HG03025 (cell line): ENCODE data around the gene CCDC124.
"Not testable (repeated sequence)": the region's sequence is repeated elsewhere in the genome, so short reads cannot be mapped to it uniquely, and the experiment has no call there.

Source experiments
- ATAC-seq: cut with Tn5 transposase; IDR thresholded peaks from one replicate; pipeline ENCODE4 v1.9.1; 2021; ENCODE audit warnings: mild to moderate bottlenecking, moderate library complexity; ENCODE audit not compliant: unreplicated experiment, low FRiP score

CCDC124 gene, protein sequence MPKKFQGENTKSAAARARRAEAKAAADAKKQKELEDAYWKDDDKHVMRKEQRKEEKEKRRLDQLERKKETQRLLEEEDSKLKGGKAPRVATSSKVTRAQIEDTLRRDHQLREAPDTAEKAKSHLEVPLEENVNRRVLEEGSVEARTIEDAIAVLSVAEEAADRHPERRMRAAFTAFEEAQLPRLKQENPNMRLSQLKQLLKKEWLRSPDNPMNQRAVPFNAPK

DNA sequence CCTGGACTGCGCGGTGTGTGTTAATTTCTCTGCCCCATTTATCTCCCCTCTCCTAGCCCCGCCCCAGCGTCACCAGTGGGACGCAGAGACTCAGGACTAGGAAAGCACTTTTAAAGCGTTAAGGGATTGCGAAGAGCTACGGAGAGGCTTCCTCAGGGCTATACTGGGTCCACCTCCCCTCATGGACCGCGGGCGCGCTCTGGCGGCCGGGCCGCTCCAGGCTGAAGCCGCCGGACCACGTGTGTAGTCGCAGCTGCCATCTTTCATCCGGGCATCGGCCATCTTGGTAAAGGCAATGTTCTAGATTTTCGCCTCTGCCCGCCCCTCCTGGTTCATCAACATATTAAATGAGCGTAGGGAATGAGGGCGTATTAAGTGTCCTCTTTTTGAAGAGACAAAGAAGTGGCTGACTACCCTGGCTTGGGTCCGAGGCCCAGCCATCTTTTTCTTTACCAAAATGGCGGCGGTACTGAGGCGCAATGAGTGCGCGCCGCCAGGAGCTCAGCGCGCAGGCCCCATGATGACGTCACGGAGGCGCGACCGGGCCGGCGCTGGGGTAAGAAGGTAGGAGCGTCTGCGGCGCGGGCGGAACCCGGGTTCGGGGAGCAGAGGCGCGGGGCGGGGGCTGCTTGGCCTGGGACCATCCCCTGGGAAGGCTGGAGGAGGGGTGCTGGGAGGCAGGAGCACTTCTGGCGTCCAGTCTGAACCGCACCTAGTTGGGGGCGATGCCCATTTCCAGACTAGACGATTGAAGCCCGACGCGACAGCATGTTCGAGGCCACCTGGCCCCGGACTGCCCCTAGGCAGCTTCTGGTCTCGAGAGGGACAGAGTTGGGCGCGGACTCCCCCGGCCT is at the start of gene CCDC124:
TSS of gene CCDC124 (plus strand) at position 531 of the 854 bp plus-strand sequence. CDS start 3,406 bp downstream, outside the sequence.
- ATAC-seq: peak; percentile 85

DNA sequence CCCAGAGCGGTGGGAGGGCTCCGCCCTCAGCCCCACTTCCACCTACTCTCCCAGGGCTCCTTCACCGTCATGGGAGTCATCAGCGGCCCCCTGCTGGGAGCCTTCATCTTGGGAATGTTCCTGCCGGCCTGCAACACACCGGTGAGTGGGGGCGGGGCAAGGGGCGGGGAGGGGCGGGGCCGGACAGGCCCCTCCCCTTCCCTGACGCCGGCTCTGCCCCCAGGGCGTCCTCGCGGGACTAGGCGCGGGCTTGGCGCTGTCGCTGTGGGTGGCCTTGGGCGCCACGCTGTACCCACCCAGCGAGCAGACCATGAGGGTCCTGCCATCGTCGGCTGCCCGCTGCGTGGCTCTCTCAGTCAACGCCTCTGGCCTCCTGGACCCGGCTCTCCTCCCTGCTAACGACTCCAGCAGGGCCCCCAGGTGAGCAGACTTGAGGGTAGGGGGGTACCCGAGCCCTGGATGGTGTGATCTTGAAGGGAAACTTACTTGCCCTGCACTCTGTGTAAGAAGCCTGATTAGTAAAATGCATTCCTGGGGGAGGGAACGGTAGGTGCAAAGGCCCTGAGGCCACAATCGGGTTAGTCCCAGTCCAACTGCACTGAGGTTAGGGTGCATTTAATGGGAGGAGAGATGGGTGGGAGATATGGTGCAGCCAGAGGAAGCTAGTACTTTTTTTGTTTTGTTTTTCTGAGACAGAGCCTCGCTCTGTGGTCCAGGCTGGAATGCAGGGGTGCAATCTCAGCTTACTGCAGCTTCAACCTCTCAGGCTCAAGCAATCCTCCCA is 49.0 kb upstream of the CCDC124 start:
- ATAC-seq: no peak

DNA sequence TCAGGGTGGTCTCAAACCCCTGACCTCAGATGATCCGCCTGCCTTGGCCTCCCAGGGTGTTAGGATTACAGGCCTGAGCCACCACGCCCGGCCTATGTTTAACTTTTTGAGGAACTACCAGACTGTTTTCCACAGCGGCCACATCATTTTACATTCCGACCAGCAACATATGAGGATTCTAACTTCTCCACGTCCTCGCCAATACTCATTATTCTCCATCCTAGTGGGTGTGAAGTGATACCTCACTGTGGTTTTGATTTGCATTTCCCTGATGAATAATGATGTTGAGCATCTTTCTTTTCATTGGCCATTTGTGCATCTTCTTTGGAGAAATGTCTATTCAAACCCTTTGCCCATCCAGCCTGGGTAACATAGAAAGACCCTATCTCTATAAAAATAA is 46.3 kb upstream of the CCDC124 start:
- no peak for ATAC-seq

DNA sequence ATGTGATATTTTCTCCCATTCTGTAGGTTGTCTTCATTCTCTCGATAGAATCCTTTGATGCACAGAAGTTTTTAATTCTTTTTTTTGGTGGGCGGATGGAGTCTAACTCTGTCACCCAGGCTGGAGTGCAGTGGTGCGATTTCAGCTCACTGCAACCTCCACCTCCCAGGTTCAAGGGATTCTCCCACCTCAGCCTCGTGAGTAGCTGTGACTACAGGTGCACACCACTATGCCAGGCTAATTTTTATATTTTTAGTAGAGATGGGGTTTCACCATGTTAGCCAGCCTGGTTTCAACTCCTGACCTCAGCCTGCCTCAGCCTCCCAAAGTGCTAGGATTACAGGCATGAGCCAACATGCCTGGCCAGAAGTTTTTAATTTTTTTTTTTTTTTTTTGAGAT is 45.6 kb upstream of the CCDC124 start:
- ATAC-seq: not testable (repeated sequence)

DNA sequence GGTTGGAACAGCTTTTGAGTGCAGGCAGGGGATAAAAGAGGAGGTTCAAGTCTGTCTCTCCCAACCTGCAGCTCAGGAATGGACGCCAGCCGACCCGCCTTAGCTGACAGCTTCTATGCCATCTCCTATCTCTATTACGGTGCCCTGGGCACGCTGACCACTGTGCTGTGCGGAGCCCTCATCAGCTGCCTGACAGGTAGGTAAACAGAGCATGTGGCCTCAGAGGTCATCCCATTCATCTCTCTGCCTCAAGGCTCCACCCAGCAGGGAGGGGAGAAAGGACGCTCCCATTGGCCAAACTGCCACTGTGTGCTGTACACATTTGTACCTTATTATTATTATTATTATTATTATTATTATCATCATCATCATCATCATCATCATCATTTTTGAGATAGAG is 44.6 kb upstream of the CCDC124 start:
- ATAC-seq: no peak

DNA sequence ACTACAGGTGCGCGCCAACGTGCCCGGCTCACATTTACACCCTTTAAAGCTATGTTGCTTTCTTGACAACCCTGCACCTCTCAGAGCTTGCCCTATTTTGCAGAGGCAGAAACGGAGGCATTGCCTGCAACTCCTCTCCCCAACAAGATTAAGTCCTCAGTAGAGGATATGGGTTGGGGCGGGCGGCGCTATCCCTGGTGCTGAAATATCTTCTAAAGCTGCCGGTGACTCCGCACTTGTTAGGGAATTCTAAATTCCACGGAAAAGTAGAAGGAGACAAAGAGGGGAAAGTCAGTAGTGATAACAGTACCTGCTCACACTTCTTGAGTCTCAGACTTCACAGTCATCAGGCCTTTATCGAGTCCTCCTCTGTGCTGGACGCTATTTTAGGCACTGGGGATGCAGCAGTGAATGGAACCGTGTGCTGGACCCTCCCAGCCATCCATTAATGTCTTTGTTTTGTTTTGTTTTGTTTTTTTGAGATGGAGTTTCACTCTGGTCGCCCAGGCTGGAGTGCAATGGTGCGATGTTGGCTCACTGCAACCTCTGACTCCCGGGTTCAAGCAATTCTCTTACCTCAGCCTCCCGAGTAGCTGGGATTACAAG is 43.1 kb upstream of the CCDC124 start:
- no peak for ATAC-seq

DNA sequence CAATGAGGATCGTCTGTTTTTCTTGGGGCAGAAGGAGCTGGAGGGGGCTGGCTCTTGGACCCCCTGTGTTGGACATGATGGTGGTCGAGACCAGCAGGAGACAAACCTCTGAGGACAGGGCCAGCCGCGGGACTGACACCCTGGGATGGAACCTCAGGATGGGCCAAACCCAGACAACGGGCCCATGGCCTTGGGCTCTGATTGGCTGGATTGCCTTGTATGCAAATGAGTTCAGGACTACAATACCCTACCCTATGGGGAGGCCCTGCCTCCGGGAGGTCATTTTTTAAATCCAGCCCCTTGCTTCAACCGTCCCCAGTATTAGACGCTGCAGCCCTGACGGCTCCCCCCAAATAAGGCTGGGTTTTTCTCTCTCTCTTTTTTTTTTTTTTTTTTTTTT is 39.0 kb upstream of the CCDC124 start:
- no peak for ATAC-seq

DNA sequence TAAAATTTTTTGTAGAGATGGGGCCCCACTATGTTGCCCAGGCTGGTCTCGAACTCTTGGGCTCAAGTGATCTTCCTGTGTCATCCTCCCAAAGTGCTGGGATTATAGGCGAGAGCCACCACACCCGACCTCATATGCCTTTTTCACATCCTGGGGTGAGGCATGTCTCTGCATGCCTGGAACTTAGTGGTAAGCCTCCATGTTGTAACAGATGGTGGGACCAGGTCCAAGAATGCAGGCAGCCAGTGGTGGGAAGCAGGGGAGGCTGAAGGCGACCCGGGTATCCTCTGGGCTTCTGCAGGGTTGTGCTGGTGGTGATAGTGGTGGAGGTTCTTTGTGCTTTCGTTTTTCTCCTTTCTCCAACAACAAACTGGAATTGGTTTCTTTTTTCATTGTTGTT is 30.1 kb upstream of the CCDC124 start:
- ATAC-seq: no peak

DNA sequence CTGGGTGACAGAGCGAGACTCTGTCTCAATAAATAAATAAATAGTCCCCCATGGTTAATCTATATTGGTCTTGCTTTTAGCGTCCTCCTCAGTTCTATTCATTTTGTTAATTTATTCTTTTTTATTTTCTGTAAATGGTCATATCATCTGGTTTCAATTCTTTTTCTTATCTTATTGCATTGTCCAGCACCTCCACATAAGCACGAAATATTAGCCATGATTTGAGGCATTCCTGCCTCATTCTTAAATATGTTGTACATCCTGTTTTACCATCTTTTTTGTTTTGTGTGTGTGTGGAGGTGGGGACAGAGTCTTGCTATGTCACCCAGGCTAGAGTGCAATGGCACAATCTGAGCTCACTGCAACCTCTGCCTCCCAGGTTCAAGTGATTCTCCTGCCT is 24.6 kb upstream of the CCDC124 start:
- ATAC-seq: no peak

DNA sequence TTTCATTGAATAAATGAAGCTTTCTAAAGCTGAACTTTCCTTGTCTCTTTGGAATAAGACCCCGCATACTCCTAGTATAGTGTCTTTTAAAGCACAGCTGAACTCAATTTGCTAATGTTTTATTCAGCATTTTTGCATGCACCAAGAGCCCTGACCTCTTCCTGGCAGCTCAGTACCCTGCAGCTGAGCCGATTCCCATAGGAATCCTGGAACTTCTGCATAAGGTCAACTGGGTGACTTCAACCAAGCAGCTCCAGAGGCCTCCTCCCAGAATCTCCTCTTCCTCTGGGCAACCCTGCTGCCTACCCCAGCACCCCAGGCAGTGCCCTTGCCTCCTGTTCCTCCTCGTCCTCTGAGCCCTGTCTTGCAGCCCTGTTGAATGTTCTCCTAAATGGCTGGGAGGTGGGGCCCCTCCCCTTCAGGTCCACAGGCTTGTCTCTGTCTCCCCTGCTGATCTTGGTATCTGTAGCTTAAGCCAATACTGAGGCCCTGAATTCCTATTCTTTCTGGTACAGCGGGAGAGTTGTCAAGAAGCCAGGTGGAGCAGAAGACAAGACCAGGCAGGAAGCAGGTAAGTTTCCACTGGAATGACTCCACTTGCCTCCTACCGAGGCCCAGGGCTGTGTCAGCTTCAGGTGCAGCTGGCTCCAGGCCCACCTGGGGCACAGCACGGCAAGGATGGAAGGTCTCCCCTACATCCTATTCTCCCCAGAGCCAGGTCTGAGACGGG is 23.6 kb upstream of the CCDC124 start:
- ATAC-seq: no peak

DNA sequence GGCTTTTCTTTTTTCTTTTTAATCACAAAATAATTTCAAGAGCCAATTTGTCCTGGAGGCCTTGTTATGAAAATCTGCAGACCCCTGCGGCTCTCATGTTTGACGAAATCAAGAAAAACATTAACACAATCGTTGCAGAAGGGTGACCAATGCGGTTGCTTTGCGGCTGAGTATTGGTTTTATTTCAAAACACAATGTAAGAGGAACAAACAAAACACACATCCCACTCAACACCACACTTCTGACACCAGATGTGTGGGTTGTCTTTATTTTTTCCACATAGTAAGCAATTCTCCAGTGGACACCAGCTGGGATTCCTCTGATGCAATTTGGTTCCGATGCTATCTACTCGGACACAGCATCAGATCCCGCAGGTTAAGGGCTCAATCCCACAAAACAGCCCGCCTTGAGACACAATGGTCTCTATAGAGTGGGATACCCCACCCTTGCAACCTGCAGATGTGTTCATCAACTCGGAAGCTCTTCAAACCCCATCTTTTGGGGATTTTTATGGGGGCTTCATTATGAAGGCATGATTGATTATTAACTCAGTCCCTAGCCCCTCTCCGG is 21.9 kb upstream of the CCDC124 start:
- no peak for ATAC-seq

DNA sequence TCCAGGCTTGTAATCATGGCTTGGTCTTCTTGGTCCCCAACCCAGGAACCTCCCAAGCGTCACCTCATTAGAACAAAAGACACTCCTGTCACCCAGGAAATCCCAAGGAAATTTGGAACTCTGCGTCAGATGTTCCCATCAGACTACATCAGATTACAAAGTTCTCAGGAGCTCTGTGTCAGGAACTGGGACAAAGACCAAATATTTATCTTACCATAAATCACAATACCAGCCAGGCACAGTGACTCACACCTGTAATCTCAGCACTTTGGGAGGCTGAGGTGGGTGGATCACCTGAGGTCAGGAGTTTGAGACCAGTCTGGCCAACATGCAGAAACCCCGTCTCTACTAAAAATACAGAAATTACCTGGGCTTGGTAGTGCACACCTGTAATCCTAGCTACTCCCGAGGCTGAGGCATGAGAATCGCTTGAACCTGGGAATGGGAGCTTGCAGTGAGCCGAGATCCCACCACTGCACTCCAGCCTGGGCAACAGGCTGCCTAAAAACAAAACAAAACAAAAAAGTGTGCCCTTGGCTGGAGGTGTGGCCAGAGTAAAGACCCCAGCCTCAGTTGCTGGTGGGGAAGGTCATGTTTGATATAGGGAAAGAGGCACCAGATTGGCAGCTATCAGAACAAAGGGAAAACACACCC is 16.7 kb upstream of the CCDC124 start:
- ATAC-seq: no peak

DNA sequence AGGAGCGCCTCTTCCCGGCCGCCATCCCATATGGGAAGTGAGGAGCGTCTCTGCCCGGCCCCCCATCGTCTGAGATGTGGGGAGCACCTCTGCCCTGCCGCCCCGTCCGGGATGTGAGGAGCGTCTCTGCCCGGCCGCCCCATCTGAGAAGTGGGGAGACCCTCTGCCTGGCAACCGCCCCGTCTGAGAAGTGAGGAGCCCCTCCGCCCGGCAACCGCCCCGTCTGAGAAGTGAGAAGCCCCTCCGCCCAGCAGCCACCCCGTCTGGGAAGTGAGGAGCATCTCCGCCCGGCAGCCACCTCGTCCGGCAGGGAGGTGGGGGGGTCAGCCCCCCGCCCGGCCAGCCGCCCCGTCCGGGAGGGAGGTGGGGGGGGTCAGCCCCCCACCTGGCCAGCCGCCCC is 14.7 kb upstream of the CCDC124 start:
- ATAC-seq: not testable (repeated sequence)

DNA sequence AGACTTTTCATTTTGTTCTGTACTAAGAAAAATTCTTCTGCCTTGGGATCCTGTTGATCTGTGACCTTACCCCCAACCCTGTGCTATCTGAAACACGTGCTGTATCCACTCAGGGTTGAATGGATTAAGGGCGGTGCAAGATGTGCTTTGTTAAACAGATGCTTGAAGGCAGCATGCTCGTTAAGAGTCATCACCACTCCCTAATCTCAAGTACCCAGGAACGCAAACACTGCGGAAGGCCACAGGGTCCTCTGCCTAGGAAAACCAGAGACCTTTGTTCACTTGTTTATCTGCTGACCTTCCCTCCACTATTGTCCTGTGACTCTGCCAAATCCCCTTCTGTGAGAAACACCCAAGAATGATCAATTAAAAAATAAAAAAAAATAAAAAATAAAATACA is 13.7 kb upstream of the CCDC124 start:
- ATAC-seq: not testable (repeated sequence)

DNA sequence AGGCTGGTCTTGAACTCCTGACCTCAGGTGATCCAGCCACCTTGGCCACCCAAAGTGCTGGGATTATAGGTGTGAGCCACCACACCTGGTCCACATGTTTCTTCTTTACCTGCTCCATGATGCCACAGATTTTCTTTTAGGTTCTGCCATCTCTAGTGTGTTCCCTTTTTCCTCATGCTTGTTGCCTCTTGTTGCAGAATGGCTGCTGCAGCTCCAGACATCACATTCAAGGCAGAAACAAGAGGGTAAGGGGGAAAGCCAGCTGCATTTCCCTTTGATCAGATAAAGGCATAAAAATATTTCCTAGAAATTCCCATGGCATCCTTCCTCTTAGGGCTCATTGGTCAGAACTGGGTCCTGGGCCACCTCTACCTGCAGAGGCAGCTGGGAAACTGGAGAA is 12.3 kb upstream of the CCDC124 start:
- ATAC-seq: no peak

DNA sequence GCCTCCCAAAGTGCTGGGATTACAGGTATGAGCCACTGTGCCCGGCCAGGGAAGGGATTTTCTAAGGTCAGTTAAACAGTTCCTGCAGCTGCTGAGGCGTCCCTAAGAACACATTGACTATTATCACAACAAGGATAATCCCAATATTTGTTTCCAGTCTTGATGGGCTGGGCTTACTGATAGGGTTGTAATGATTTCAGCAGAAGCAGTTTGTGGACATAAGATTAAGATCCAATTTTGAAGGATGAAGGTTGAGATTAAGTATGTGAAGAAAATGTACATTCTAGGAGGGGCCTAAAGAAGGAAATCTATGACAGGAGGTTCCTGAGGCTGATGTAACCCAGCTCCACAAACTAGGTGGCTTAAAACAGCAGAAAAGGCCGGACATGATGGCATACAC is 10.7 kb upstream of the CCDC124 start:
- no peak for ATAC-seq

DNA sequence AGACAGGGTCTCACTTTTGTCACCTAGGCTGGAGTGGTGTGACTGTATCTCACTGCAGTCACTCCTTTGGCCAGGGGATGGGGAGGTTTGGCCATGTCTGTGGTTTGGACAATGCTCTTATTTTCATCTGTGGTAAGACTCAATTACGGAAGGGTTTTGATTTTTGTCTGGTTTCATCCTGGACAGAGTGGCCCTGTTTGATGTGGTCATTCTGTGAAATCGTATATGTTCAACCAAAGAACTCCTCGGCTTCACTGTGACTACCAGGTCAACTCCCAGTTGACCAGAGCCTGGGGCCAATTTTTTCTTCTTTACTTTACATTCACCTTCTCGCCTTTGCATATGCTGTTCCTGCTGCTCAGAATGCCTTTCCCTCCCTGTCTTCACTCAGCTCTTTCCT is 6.8 kb upstream of the CCDC124 start:
- ATAC-seq: no peak

DNA sequence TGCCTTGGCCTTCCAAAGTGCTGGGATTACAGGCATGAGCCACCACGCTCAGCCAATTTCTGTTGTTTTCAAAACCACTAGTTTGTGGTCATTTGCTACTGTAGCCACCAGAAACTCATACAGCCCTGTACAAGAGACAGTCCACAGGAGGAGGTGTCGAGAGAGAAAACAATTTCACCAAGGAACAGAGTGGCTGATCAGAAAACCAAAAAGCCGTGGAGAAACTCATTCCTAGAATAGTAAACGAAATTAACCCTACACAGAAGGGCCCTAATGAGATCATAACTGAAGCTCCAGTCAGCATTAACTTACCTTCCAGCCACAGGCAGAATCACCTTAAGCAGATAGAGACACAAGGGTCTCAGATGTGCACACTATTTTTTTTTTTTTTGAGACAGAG is 3.8 kb upstream of the CCDC124 start:
- no peak for ATAC-seq

DNA sequence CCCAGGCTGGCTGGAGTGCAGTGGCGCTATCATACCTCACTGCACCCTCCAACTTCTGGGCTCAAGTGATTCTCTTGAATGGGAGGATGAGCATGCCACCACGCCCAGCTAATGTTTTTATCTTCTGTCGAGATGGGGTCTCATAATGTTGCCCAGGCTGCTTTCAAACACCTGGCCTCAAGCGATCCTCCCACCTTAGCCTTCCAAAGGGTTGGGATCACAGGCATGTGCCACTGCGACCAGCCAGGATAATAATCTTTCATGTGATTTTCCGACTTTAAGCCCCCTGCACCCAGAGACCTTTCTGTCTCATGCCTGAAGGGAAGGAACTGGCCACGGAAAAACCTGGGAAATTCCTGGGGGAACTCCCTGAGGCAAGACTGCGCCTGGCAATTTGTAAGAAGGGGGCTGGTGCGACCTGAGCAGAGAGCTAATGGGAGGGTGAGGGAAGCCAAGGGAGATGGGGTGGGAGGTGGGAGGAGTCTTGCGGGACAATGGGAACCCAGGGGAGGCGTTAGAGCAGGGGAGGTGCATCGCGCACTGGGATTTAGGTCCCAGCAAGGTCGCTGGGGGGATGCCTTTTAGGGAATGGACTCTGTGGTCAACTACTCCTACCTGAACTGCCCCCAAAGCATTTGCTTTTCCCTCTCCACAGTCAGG is 1.2 kb upstream of the CCDC124 start:
- no peak for ATAC-seq
